ENCODE data around the gene EEFSEC. TPM values are rescaled to one million over a fixed set of nuclear protein-coding genes. Genes with fewer than 3 reads are reported as not detected.

Gene EEFSEC
- total RNA-seq, 3 donors from 2014 or later = 9.7 to 10.9 (median 10.8) TPM

DNA sequence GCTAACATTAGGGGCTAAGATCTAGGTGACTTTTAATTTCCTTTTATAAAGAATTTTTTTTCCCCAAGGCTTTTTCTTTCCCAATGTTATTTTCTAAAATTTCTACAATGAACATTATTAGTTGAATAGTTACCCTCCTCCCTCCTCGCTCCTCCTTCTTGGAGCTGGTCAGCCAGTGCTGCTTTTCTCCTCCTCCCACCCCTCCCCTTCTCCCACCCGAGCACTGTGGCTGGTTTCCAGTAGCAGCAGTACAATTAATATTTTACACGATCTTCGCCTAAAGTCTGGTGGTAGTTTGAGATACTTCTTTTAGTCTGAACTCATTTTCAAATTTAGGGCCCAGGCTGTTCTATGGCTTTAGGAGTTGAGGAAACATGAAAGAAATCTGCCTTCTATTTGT is 41.6 kb downstream of the EEFSEC start:
- Histone ChIP-seq H3K4me3 (no peak overlapping the region), H3K9me3 (no peaks in the 10 kb centered on the region), H3K36me3 (ENCODE audit: low read depth) (no peaks in the 10 kb centered on the region), H3K4me1 (ENCODE audit: low read depth) (peaks cover 2% of the 10 kb centered on the region)
- ATAC-seq = no peak
- intact Hi-C loops (cut with DNase I, micrococcal nuclease) = no loop called here
- TF ChIP-seq, protein P1, sequence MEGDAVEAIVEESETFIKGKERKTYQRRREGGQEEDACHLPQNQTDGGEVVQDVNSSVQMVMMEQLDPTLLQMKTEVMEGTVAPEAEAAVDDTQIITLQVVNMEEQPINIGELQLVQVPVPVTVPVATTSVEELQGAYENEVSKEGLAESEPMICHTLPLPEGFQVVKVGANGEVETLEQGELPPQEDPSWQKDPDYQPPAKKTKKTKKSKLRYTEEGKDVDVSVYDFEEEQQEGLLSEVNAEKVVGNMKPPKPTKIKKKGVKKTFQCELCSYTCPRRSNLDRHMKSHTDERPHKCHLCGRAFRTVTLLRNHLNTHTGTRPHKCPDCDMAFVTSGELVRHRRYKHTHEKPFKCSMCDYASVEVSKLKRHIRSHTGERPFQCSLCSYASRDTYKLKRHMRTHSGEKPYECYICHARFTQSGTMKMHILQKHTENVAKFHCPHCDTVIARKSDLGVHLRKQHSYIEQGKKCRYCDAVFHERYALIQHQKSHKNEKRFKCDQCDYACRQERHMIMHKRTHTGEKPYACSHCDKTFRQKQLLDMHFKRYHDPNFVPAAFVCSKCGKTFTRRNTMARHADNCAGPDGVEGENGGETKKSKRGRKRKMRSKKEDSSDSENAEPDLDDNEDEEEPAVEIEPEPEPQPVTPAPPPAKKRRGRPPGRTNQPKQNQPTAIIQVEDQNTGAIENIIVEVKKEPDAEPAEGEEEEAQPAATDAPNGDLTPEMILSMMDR (IDR thresholded peaks at IDR 0.05) = no peak
- no peak for DNase-seq

DNA sequence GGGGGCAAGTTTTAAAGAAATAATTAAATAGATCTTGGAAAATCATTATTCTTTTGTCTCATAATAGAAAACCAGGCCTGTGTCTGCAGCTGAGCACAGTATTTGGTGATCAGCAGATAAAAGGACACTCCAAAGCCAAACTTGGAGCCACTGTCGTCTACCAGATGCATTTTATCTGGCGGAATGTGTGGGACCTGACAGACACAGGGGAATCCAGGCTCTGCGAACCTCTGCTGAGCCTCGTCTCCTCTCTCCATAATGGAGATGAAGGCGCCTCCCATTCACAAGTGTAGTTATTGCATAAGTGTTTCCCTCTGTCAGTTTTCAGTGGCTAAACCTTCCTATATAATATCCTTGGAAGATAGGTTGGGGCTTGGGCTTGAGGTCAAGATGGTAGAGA is 42.1 kb downstream of the EEFSEC start:
- no peak overlapping the region for H3K4me3 ChIP-seq
- intact Hi-C loops (cut with DNase I, micrococcal nuclease) = no loop called here
- TF ChIP-seq, protein P1 (IDR thresholded peaks at IDR 0.05) = no peak
- no peak for ATAC-seq
- no peaks in the 10 kb centered on the region for H3K36me3 ChIP-seq (ENCODE audit: low read depth)
- H3K9me3 ChIP-seq = no peaks in the 10 kb centered on the region
- DNase-seq = no peak
- H3K4me1 ChIP-seq (ENCODE audit: low read depth) = peaks cover 2% of the 10 kb centered on the region

DNA sequence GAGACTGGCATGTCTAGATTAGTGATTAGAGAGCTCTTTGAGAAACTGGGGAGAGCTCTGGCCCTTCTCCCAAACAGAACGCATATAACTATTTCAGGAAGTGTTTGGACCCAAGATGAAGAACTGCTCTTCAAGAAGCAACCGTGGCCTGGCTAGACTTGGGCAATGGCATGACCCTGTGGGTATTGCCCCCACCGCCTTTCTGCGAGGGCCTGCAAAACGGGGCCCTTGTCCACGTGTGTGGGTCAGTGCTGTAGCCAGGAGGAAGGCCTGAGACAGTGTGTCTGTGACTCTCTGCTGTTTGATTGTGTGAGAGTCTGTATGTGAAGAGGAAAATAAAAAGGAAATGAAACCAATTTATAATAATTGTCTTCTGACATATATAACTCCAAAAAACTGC is 42.5 kb downstream of the EEFSEC start:
- intact Hi-C loops (cut with DNase I, micrococcal nuclease) = no loop called here
- H3K4me3 ChIP-seq = no peak overlapping the region
- TF ChIP-seq, protein P1 (IDR thresholded peaks at IDR 0.05) = no peak
- H3K9me3 ChIP-seq = no peaks in the 10 kb centered on the region
- peaks cover 2% of the 10 kb centered on the region for H3K4me1 ChIP-seq (ENCODE audit: low read depth)
- no peaks in the 10 kb centered on the region for H3K36me3 ChIP-seq (ENCODE audit: low read depth)
- DNase-seq (no peak), ATAC-seq (no peak)

DNA sequence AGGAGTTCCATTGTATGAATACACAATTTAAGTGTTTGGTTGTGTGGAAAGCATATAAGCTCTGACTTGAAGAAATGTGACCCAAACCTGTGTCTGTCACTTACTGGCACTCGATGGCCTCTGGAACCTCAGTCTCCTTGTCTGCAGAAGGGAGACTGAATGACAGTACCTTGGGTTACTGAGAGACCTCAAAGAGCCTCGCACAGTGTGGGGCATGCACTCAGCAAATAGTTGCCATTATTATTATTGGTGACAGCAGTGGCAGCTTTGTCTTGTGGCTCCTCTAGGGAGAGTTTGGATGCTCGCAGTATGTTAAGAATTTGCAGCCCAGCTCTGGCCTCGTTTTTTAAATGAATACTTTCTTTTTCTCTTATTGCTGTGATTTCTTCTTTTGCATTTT is 43.4 kb downstream of the EEFSEC start:
- intact Hi-C loops (cut with DNase I, micrococcal nuclease) = no loop called here
- ATAC-seq = no peak
- TF ChIP-seq, protein P1 (IDR thresholded peaks at IDR 0.05) = no peak
- Histone ChIP-seq H3K36me3 (ENCODE audit: low read depth) (no peaks in the 10 kb centered on the region), H3K4me3 (no peak overlapping the region), H3K4me1 (ENCODE audit: low read depth) (peaks cover 2% of the 10 kb centered on the region), H3K9me3 (no peaks in the 10 kb centered on the region)
- no peak for DNase-seq

DNA sequence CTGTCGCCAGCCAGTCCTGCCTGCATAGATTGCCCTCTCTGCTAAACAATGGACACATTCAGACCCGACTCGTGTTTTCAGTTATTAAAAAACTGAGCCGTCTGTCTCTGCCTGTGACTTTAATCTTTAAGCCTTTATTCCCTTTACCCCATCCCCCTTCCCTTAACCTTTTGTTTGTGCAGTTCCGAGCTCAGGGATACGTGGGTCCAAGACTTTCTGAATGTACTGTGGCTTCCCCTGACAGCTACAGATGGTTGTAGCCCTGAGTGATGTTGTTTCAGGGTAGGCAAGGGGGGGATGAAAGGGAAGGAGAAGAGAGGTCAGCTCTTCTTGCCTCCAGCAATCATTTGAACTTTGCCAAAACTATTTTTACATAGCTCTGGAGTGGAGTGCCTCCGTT is 44.6 kb downstream of the EEFSEC start:
- intact Hi-C loops (cut with DNase I, micrococcal nuclease) = no loop called here

More for the DNA sequence above, 44.6 kb downstream of the EEFSEC start:
- ATAC-seq = no peak
- TF ChIP-seq, protein P1 (IDR thresholded peaks at IDR 0.05) = no peak
- H3K4me1 ChIP-seq (ENCODE audit: low read depth) = peaks cover 2% of the 10 kb centered on the region
- H3K9me3 ChIP-seq = no peaks in the 10 kb centered on the region
- no peaks in the 10 kb centered on the region for H3K36me3 ChIP-seq (ENCODE audit: low read depth)
- DNase-seq = no peak
- no peak overlapping the region for H3K4me3 ChIP-seq

Data from mucosa of descending colon (tissue), 3 donors.